Type B pancreatic cell (in vitro differentiated cells): Measurements from ENCODE around the gene HOXC10. TPM values are rescaled to one million over a fixed set of nuclear protein-coding genes. Genes with fewer than 3 reads are reported as not detected.
A peak's percentile ranks its signal among the peaks of the same experiment; 100 is the strongest.

ENCODE experiments used
- DNase-seq: peaks from one replicate; pipeline ENCODE4 v3.0.0; 2021; ENCODE audit warnings: mixed read lengths; ENCODE audit not compliant: unreplicated experiment; ENCODE audit errors: extremely low spot score
- H3K27ac Mint-ChIP-seq: 2 replicates; pipeline ENCODE4 v1.8.0; 2021; ENCODE audit warnings: mild to moderate bottlenecking, mixed read lengths
- H3K27me3 Mint-ChIP-seq: 2 replicates; pipeline ENCODE4 v1.8.0; 2021; ENCODE audit warnings: mixed read lengths
- H3K36me3 Mint-ChIP-seq: 2 replicates; pipeline ENCODE4 v1.8.0; 2021; ENCODE audit warnings: mixed read lengths
- H3K4me1 Mint-ChIP-seq: one replicate; pipeline ENCODE4 v1.8.0; 2021; ENCODE audit warnings: mixed read lengths; ENCODE audit not compliant: unreplicated experiment
- H3K4me3 Mint-ChIP-seq: 2 replicates; pipeline ENCODE4 v1.8.0; 2021; ENCODE audit warnings: mild to moderate bottlenecking, mixed read lengths
- H3K9me3 Mint-ChIP-seq: 2 replicates; pipeline ENCODE4 v1.8.0; 2021; ENCODE audit warnings: mixed read lengths
- total RNA-seq: library from RNA; stranded (reverse); gene quantifications from 2 replicates; pipeline ENCODE4 v1.2.1, GENCODE V29; 2021; ENCODE audit warnings: low replicate concordance
- TF ChIP-seq, protein P1 (sequence below): fragments of 200-600 bp; sonication (generic); conservative IDR thresholded peaks from 2 replicates; pipeline ENCODE4 v1.5.0; 2021; ENCODE audit warnings: antibody characterized with exemption, mild to moderate bottlenecking

HOXC10 gene
- total RNA-seq, 1 donor from 2014 or later, result not detected

DNA sequence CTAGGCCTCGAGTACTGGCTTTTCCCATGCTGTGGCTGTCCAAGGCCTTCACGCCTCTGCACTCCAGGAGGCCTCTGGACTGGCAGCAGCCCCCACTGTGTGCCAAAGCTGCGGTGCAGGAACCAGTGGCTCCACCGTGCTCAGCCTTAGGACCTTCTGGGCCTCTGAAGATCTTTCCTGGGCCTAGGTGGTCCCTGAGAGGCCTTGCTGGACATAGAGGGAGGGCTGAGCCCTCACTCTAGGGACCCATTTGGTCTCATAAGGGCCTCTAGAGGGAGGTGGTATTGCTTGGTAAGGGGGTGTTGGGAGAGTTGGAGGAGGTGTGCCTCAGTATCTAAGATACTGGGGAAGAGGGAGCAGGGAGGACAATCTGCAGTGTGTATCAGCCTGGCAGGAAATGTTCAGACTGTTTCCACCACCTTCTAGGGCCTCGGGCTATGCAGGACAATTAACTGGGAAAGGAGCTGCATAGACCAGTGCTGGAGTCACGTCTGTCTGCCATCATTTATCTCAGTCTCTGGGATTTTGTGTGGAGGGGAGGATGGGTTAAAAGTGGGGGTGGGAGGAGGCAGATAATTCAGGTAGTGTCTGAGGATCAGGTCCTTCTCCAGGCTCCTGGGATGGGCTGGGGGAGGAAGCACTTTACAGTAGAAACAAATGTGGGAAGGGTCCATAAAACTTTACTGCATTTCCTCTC, 50.8 kb downstream of the HOXC10 start:
- TF ChIP-seq, protein P1, sequence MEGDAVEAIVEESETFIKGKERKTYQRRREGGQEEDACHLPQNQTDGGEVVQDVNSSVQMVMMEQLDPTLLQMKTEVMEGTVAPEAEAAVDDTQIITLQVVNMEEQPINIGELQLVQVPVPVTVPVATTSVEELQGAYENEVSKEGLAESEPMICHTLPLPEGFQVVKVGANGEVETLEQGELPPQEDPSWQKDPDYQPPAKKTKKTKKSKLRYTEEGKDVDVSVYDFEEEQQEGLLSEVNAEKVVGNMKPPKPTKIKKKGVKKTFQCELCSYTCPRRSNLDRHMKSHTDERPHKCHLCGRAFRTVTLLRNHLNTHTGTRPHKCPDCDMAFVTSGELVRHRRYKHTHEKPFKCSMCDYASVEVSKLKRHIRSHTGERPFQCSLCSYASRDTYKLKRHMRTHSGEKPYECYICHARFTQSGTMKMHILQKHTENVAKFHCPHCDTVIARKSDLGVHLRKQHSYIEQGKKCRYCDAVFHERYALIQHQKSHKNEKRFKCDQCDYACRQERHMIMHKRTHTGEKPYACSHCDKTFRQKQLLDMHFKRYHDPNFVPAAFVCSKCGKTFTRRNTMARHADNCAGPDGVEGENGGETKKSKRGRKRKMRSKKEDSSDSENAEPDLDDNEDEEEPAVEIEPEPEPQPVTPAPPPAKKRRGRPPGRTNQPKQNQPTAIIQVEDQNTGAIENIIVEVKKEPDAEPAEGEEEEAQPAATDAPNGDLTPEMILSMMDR, result no peak
- Mint-ChIP-seq H3K36me3 (peaks cover 10% of the 10 kb centered on the region), H3K9me3 (no peaks in the 10 kb centered on the region), H3K4me1 (peaks cover 58% of the 10 kb centered on the region), H3K4me3 (peak overlapping the region; percentile 89), H3K27ac (peak overlapping the region; percentile 89), H3K27me3 (peaks cover 68% of the 10 kb centered on the region)
- DNase-seq, result no peak

DNA sequence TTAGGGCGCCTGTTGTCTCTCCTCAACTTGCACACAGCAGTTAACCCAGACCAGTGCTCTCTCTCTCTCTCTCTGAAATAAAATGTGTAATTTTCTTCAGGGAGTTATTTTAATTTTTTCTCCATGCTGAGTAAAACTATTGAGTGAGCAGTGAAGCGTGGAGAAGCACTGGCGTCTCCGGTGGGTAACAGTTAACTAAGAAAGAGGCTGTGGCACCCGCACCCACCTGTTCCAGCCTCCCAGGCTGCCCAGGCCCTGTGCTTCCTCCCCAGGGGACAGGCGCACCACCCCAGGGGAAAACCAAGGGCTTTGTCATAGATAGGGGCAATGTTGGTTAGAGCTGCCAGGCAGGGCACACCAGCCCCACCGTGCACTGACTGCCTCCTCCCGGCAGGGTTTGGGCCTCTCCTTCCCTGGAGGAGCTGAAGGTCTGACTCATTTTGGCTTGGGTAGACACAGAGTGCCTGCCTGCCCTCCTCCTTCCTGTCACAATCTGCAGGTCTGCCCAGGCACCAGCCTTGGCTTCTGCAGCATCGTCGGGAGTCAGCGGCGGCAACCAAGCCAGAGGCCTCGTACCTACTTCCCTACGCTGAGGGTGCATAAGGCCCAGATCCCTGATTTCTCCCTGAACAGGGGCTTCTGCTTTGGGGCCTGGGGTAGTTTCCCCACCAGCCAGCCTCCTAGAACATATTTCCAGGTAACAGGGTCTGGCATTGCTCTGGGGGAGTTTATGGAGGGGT, 51.8 kb downstream of the HOXC10 start:
- H3K27ac Mint-ChIP-seq, result peak overlapping the region; percentile 76
- DNase-seq, result peak; percentile 68
- H3K36me3 Mint-ChIP-seq, result peaks cover 10% of the 10 kb centered on the region
- peaks cover 61% of the 10 kb centered on the region for H3K27me3 Mint-ChIP-seq
- peaks cover 58% of the 10 kb centered on the region for H3K4me1 Mint-ChIP-seq
- H3K4me3 Mint-ChIP-seq, result peak overlapping the region; percentile 89
- H3K9me3 Mint-ChIP-seq, result no peaks in the 10 kb centered on the region
- TF ChIP-seq, protein P1, result no peak

GRCh38 chr12:54037360-54038283, 52.7 kb downstream of the HOXC10 start:
- H3K4me3 Mint-ChIP-seq, result peak overlapping the region; percentile 89
- H3K9me3 Mint-ChIP-seq, result no peaks in the 10 kb centered on the region
- H3K27ac Mint-ChIP-seq, result peak overlapping the region; percentile 76
- DNase-seq, result no peak
- H3K4me1 Mint-ChIP-seq, result peaks cover 58% of the 10 kb centered on the region
- TF ChIP-seq, protein P1, result no peak
- peaks cover 10% of the 10 kb centered on the region for H3K36me3 Mint-ChIP-seq
- peaks cover 53% of the 10 kb centered on the region for H3K27me3 Mint-ChIP-seq

DNA sequence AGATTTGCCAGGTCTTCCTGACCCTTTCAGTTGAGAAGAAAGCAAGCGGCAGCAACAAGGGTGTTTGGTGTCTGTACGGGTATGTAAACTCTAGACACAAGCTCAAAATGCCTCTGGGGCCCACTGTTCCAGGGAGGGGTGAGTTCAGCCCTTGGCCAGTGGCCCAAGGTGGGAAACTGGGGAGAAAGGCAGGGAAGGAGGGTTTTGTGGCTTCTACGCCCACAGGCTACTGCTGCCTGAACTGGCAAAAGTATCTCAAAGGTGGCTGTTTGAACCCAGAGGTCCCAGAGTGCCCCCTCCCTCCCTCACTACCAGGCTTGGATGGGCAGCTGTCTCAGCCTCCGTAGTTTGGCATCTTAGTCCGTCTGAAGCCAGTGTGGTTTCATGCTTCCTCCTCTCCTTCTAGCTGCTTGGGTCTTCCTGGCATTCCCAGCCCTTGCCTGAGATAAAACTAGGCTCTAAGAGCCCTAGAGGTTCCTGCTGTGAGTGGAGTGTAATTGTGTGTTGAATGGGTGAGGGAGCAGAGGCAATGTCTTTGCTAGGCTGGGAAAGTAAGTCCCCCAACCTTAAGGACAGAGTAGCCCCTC, 53.4 kb downstream of the HOXC10 start:
- Mint-ChIP-seq H3K4me1 (peaks cover 66% of the 10 kb centered on the region), H3K27me3 (peaks cover 51% of the 10 kb centered on the region), H3K36me3 (peaks cover 10% of the 10 kb centered on the region), H3K4me3 (peak overlapping the region; percentile 89), H3K27ac (peak overlapping the region; percentile 76), H3K9me3 (no peaks in the 10 kb centered on the region)
- DNase-seq, result no peak
- TF ChIP-seq, protein P1, result no peak

GRCh38 chr12:54038871-54039414, 54.0 kb downstream of the HOXC10 start:
- H3K4me1 Mint-ChIP-seq, result peaks cover 71% of the 10 kb centered on the region
- no peaks in the 10 kb centered on the region for H3K9me3 Mint-ChIP-seq
- H3K4me3 Mint-ChIP-seq, result peak overlapping the region; percentile 89
- H3K36me3 Mint-ChIP-seq, result peaks cover 10% of the 10 kb centered on the region
- TF ChIP-seq, protein P1, result no peak
- peaks cover 48% of the 10 kb centered on the region for H3K27me3 Mint-ChIP-seq
- no peak for DNase-seq
- peak overlapping the region; percentile 76 for H3K27ac Mint-ChIP-seq
